ENCODE measurements around the gene ZNF490.

The ZNF490 gene

DNA sequence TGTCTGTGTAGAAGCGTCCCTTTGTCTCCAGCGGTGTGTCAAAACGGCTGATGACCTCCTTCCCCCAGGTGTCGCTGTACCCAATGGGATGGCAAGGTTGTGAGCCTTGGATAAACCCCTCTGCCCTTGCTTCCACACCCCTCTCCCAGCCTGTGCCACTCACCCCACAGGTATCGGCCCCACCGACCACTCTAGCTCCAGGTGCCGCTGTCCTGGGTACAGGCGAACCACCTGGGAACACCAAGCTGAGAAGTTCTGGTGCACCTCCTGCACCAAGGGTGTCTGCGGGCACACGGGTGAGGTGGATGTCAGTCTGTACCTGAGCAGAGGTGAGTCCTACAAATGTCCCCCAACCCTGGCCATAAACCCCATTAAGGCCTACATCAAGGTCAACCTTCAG is 39.3 kb upstream of the ZNF490 start:
- CTCF ChIA-PET = no interaction called here
- peaks cover 0 to 17% of the 10 kb centered on the region in 2 experiments; a peak in 2 of 3 replicates for H3K36me3 ChIP-seq (ENCODE audit: control insufficient read depth in 2 of 2, insufficient read depth in 1 of 2, low read length in 2 of 2)
- POLR2A ChIA-PET = interaction anchor here (0.6 to 1.1 kb wide), 3 partner anchors 10 to 155 kb away, joined by 3 to 8 read pairs (median 3); partner anchors contain the start of genes ZNF490 and ZNF791

More for the DNA sequence above, 39.3 kb upstream of the ZNF490 start:
- no peak overlapping the region for H3K27ac ChIP-seq (ENCODE audit: extremely low read depth, low read depth, low read length)
- H3K4me1 ChIP-seq (ENCODE audit: control insufficient read depth, insufficient read depth, low read length) = no peaks in the 10 kb centered on the region
- TF ChIP-seq, protein P1, sequence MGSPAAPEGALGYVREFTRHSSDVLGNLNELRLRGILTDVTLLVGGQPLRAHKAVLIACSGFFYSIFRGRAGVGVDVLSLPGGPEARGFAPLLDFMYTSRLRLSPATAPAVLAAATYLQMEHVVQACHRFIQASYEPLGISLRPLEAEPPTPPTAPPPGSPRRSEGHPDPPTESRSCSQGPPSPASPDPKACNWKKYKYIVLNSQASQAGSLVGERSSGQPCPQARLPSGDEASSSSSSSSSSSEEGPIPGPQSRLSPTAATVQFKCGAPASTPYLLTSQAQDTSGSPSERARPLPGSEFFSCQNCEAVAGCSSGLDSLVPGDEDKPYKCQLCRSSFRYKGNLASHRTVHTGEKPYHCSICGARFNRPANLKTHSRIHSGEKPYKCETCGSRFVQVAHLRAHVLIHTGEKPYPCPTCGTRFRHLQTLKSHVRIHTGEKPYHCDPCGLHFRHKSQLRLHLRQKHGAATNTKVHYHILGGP (tag by site-specific recombination; IDR thresholded peaks at IDR 0.05) = no peak
- TF ChIP-seq ZNF549 (tag by site-specific recombination; IDR thresholded peaks at IDR 0.05) = no peak
- TF ChIP-seq, protein P2, sequence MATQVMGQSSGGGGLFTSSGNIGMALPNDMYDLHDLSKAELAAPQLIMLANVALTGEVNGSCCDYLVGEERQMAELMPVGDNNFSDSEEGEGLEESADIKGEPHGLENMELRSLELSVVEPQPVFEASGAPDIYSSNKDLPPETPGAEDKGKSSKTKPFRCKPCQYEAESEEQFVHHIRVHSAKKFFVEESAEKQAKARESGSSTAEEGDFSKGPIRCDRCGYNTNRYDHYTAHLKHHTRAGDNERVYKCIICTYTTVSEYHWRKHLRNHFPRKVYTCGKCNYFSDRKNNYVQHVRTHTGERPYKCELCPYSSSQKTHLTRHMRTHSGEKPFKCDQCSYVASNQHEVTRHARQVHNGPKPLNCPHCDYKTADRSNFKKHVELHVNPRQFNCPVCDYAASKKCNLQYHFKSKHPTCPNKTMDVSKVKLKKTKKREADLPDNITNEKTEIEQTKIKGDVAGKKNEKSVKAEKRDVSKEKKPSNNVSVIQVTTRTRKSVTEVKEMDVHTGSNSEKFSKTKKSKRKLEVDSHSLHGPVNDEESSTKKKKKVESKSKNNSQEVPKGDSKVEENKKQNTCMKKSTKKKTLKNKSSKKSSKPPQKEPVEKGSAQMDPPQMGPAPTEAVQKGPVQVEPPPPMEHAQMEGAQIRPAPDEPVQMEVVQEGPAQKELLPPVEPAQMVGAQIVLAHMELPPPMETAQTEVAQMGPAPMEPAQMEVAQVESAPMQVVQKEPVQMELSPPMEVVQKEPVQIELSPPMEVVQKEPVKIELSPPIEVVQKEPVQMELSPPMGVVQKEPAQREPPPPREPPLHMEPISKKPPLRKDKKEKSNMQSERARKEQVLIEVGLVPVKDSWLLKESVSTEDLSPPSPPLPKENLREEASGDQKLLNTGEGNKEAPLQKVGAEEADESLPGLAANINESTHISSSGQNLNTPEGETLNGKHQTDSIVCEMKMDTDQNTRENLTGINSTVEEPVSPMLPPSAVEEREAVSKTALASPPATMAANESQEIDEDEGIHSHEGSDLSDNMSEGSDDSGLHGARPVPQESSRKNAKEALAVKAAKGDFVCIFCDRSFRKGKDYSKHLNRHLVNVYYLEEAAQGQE (tag by site-specific recombination; IDR thresholded peaks at IDR 0.05) = no peak
- no peak for TF ChIP-seq ZNF133 (tag by site-specific recombination; IDR thresholded peaks at IDR 0.05)
- TF ChIP-seq ZNF843 (tag by site-specific recombination; IDR thresholded peaks at IDR 0.05) = no peak
- no peak for TF ChIP-seq ZNF112 (tag by site-specific recombination; IDR thresholded peaks at IDR 0.05)
- no peak for TF ChIP-seq ZNF548 (tag by site-specific recombination; IDR thresholded peaks at IDR 0.05)
- no peak for TF ChIP-seq ZNF280C (tag by site-specific recombination; IDR thresholded peaks at IDR 0.05)
- no peak for TF ChIP-seq ZFP37 (tag by site-specific recombination; IDR thresholded peaks at IDR 0.05)
- no peak for TF ChIP-seq ZNF837 (tag by site-specific recombination; IDR thresholded peaks at IDR 0.05)
- TF ChIP-seq WT1 (tag by site-specific recombination; IDR thresholded peaks at IDR 0.05) = no peak
- no peak for TF ChIP-seq KLF7 (tag by site-specific recombination; IDR thresholded peaks at IDR 0.05; ENCODE audit: borderline replicate concordance)
- no peak for TF ChIP-seq SP2 (tag by site-specific recombination; IDR thresholded peaks at IDR 0.05)
- TF ChIP-seq FEZF1 (tag by site-specific recombination; IDR thresholded peaks at IDR 0.05) = no peak
- TF ChIP-seq ZBTB49 (tag by site-specific recombination; IDR thresholded peaks at IDR 0.05; ENCODE audit: low read depth) = no peak
- TF ChIP-seq ZNF37A (tag by site-specific recombination; IDR thresholded peaks at IDR 0.05) = no peak
- no peak for TF ChIP-seq ZNF391 (tag by site-specific recombination; IDR thresholded peaks at IDR 0.05; ENCODE audit: borderline replicate concordance, low read depth)
- no peaks in the 10 kb centered on the region for H3K9me3 ChIP-seq (ENCODE audit: control insufficient read depth, insufficient read depth, low read depth, low read length)
- no peak overlapping the region for H3K4me3 ChIP-seq (ENCODE audit: low read depth, low read length)
